Keratinocyte (primary cell): Measurements from ENCODE around the gene RRP1.

ENCODE experiments used
- EZH2 ChIP-seq: IDR thresholded peaks from one replicate; pipeline ENCODE4 v1.6.1; 2012; ENCODE audit warnings: inconsistent platforms, mild to moderate bottlenecking, low read length, moderate library complexity
- TF ChIP-seq, protein P1 (sequence below), 3 experiments: IDR thresholded peaks in 1 of 3; conservative IDR thresholded peaks in 1 of 3; optimal IDR thresholded peaks in 1 of 3; 2 replicates in 2 of 3; 3 replicates in 1 of 3; pipeline versions ENCODE3 to v1.5.1; 2011; ENCODE audit warnings: low read length in 3 of 3, mild to moderate bottlenecking in 3 of 3, moderate library complexity in 2 of 3, control low read depth in 1 of 3, inconsistent platforms in 1 of 3; ENCODE audit not compliant: insufficient read depth in 2 of 3; ENCODE audit errors: extremely low read depth in 1 of 3

DNA sequence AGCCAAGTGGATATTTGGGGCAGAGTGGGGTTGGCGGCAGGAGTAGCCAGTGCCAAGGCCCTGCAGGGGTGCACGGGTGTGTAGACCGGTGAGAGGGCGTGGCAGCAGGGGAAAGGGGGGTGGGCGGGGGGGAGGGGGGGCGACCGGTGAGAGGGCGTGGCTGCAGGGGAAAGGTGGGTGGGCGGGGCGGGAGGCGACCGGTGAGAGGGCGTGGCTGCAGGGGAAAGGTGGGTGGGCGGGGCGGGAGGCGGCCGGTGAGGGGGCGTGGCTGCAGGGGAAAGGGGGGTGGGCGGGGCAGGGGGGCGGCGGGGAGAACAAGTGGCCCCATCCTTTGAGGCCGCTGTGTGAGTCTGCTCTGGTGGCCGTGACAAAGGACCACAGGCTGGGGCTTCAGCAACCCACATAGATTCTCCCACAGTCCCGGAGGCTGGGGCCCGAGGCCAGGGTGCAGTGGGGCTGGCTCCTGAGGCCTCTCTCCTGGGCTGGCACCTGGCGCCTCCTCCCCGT is 25.8 kb downstream of the RRP1 start:
- TF ChIP-seq, protein P1, sequence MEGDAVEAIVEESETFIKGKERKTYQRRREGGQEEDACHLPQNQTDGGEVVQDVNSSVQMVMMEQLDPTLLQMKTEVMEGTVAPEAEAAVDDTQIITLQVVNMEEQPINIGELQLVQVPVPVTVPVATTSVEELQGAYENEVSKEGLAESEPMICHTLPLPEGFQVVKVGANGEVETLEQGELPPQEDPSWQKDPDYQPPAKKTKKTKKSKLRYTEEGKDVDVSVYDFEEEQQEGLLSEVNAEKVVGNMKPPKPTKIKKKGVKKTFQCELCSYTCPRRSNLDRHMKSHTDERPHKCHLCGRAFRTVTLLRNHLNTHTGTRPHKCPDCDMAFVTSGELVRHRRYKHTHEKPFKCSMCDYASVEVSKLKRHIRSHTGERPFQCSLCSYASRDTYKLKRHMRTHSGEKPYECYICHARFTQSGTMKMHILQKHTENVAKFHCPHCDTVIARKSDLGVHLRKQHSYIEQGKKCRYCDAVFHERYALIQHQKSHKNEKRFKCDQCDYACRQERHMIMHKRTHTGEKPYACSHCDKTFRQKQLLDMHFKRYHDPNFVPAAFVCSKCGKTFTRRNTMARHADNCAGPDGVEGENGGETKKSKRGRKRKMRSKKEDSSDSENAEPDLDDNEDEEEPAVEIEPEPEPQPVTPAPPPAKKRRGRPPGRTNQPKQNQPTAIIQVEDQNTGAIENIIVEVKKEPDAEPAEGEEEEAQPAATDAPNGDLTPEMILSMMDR (optimal IDR thresholded peaks at IDR 0.05 in 1 of 3, IDR thresholded peaks at IDR 0.05 in 1 of 3, conservative IDR thresholded peaks at IDR 0.05 in 1 of 3; ENCODE audit: extremely low read depth in 1 of 3, insufficient read depth in 2 of 3, low read length in 3 of 3), result no peak
- TF ChIP-seq EZH2, result no peak
